H9 (cell line): ENCODE data around the gene ACSL4. TPM values are rescaled to one million over a fixed set of nuclear protein-coding genes. Genes with fewer than 3 reads are reported as not detected.

Experiments
- DNase-seq: peaks from one replicate; pipeline ENCODE4 v3.0.0-alpha.2; 2017
- H2AFZ ChIP-seq: one replicate; pipeline ENCODE4 v1.6.1; 2013; ENCODE audit warnings: mild to moderate bottlenecking, low read length, control low read depth, moderate library complexity
- H2AK5ac ChIP-seq: 2 replicates; pipeline ENCODE4 v1.6.1; 2013; ENCODE audit warnings: low read length, control low read depth, mixed read lengths; ENCODE audit not compliant: insufficient read length
- H2BK120ac ChIP-seq: one replicate; pipeline ENCODE4 v1.6.1; 2013; ENCODE audit warnings: low read depth, mild to moderate bottlenecking, low read length, control low read depth, inconsistent platforms; ENCODE audit not compliant: poor library complexity, severe bottlenecking
- H2BK12ac ChIP-seq: 2 replicates; pipeline ENCODE4 v1.6.1; 2013; ENCODE audit warnings: low read length, control low read depth, mixed read lengths, low read depth; ENCODE audit not compliant: insufficient read length
- H2BK15ac ChIP-seq: 2 replicates; pipeline ENCODE4 v1.6.1; 2013; ENCODE audit warnings: low read depth, low read length, control low read depth
- H2BK20ac ChIP-seq: one replicate; pipeline ENCODE4 v1.6.1; 2013; ENCODE audit warnings: low read depth, mild to moderate bottlenecking, low read length, control low read depth, inconsistent platforms; ENCODE audit not compliant: poor library complexity, severe bottlenecking
- H2BK5ac ChIP-seq: 2 replicates; pipeline ENCODE4 v1.6.1; 2013; ENCODE audit warnings: low read length, control low read depth, mixed read lengths; ENCODE audit not compliant: insufficient read length
- H3K14ac ChIP-seq: 2 replicates; pipeline ENCODE4 v1.6.1; 2013; ENCODE audit warnings: low read length, control low read depth; ENCODE audit not compliant: insufficient read depth
- H3K18ac ChIP-seq: 2 replicates; pipeline ENCODE4 v1.6.1; 2013; ENCODE audit warnings: low read depth, mild to moderate bottlenecking, mixed read lengths, low read length, control low read depth; ENCODE audit not compliant: insufficient read length
- H3K23ac ChIP-seq: 2 replicates; pipeline ENCODE4 v1.6.1; 2013; ENCODE audit warnings: low read length, control low read depth, mixed read lengths, low read depth; ENCODE audit not compliant: insufficient read length
- H3K23me2 ChIP-seq: 2 replicates; pipeline ENCODE4 v1.6.1; 2013; ENCODE audit warnings: low read depth, mild to moderate bottlenecking, mixed read lengths, low read length, control low read depth; ENCODE audit not compliant: insufficient read length, poor library complexity, severe bottlenecking
- H3K27ac ChIP-seq: 2 replicates; pipeline ENCODE4 v1.5.1; 2013; ENCODE audit warnings: low read length, control low read depth, mixed read lengths, low read depth; ENCODE audit not compliant: insufficient read length
- H3K27me3 ChIP-seq: 2 replicates; pipeline ENCODE4 v1.6.1; 2013; ENCODE audit warnings: low read length, control low read depth, inconsistent platforms; ENCODE audit not compliant: insufficient read depth
- H3K4ac ChIP-seq: 2 replicates; pipeline ENCODE4 v1.6.1; 2013; ENCODE audit warnings: low read depth, mild to moderate bottlenecking, control low read depth, inconsistent platforms, low read length, moderate library complexity
- H3K4me1 ChIP-seq: 2 replicates; pipeline ENCODE4 v1.6.1; 2013; ENCODE audit warnings: low read length, control low read depth, inconsistent platforms; ENCODE audit not compliant: insufficient read depth
- H3K4me2 ChIP-seq: 2 replicates; pipeline ENCODE4 v1.6.1; 2013; ENCODE audit warnings: low read length, control low read depth, mixed read lengths; ENCODE audit not compliant: insufficient read length, insufficient read depth
- H3K56ac ChIP-seq: 2 replicates; pipeline ENCODE4 v1.6.1; 2013; ENCODE audit warnings: low read depth, mild to moderate bottlenecking, mixed read lengths, low read length, control low read depth; ENCODE audit not compliant: insufficient read length
- H3K79me1 ChIP-seq: 2 replicates; pipeline ENCODE4 v1.6.1; 2013; ENCODE audit warnings: low read depth, mild to moderate bottlenecking, moderate library complexity, low read length, control low read depth, inconsistent platforms; ENCODE audit not compliant: insufficient read depth, poor library complexity, severe bottlenecking
- H3K79me2 ChIP-seq: 2 replicates; pipeline ENCODE4 v1.6.1; 2013; ENCODE audit warnings: low read length, control low read depth, inconsistent platforms; ENCODE audit not compliant: insufficient read depth
- H3K9ac ChIP-seq: 2 replicates; pipeline ENCODE4 v1.6.1; 2013; ENCODE audit warnings: low read length, control low read depth, mixed read lengths; ENCODE audit not compliant: insufficient read length; ENCODE audit errors: extremely low read depth
- H3K9me3 ChIP-seq: one replicate; pipeline ENCODE4 v1.6.1; 2013; ENCODE audit warnings: low read depth, low read length, inconsistent platforms; ENCODE audit not compliant: control insufficient read depth
- H3T11ph ChIP-seq: one replicate; pipeline ENCODE4 v1.6.1; 2013; ENCODE audit warnings: mild to moderate bottlenecking, low read length, control low read depth, inconsistent platforms
- H4K20me1 ChIP-seq: one replicate; pipeline ENCODE4 v1.6.1; 2013; ENCODE audit not compliant: control insufficient read depth, insufficient read length, insufficient read depth
- H4K5ac ChIP-seq: 2 replicates; pipeline ENCODE4 v1.6.1; 2013; ENCODE audit warnings: low read depth, mild to moderate bottlenecking, mixed read lengths, low read length, control low read depth; ENCODE audit not compliant: insufficient read length
- H4K8ac ChIP-seq: replicated peaks from 2 replicates; pipeline ENCODE4 v1.6.1; 2013; ENCODE audit warnings: low read length, control low read depth, mixed read lengths, low read depth; ENCODE audit not compliant: insufficient read length
- H4K91ac ChIP-seq: 2 replicates; pipeline ENCODE4 v1.6.1; 2013; ENCODE audit warnings: low read depth, mild to moderate bottlenecking, moderate library complexity, mixed read lengths, low read length, control low read depth; ENCODE audit not compliant: insufficient read length
- H3K27ac Mint-ChIP-seq, 3 experiments: 2 replicates in 2 of 3; 3 replicates in 1 of 3; pipeline ENCODE4 v1.8.0; 2020 to 2021; ENCODE audit warnings: mixed read lengths in 3 of 3, mild to moderate bottlenecking in 1 of 3, moderate library complexity in 1 of 3
- H3K27me3 Mint-ChIP-seq: 2 replicates; pipeline ENCODE4 v1.8.0; 2021; ENCODE audit warnings: low read depth, mild to moderate bottlenecking, moderate library complexity, mixed read lengths
- H3K36me3 Mint-ChIP-seq, 3 experiments: 2 replicates in 2 of 3; 3 replicates in 1 of 3; pipeline ENCODE4 v1.8.0; 2020 to 2021; ENCODE audit warnings: low read depth in 3 of 3, mixed read lengths in 3 of 3; ENCODE audit not compliant: insufficient read depth in 1 of 3
- H3K4me1 Mint-ChIP-seq, 2 experiments: 2 replicates each; pipeline ENCODE4 v1.8.0; 2020; ENCODE audit warnings: mixed read lengths in 2 of 2
- H3K4me3 Mint-ChIP-seq, 2 experiments: 2 replicates in 1 of 2; 3 replicates in 1 of 2; pipeline ENCODE4 v1.8.0; 2020 to 2021; ENCODE audit warnings: mild to moderate bottlenecking in 2 of 2, mixed read lengths in 2 of 2, moderate library complexity in 1 of 2
- H3K9me3 Mint-ChIP-seq, 2 experiments: 2 replicates in 1 of 2; 3 replicates in 1 of 2; pipeline ENCODE4 v1.8.0; 2020; ENCODE audit warnings: mild to moderate bottlenecking in 2 of 2, mixed read lengths in 2 of 2, moderate library complexity in 1 of 2
- WGBS: extraction: QIAGEN DNeasy Blood & Tissue Kit; methylation state at CpG from one replicate; pipeline ENCODE4 v1.1.7; 2013; ENCODE audit warnings: missing lambda C conversion rate, low lambda C conversion rate, mixed read lengths; ENCODE audit not compliant: insufficient read length; ENCODE audit errors: extremely low coverage; 5-methylcytosine and 5-hydroxymethylcytosine counted together
- total RNA-seq: library from RNA; stranded (reverse); gene quantifications from 2 replicates; pipeline ENCODE4 v1.2.1, GENCODE V29; 2021
- TF ChIP-seq, protein P1 (sequence below): fragments of 200-600 bp; sonication (generic); conservative IDR thresholded peaks from 3 replicates; pipeline ENCODE4 v1.8.0; 2021; ENCODE audit warnings: antibody characterized with exemption, mild to moderate bottlenecking

Gene ACSL4
- total RNA-seq, 1 experiment from 2014 or later: 41.6 TPM

DNA sequence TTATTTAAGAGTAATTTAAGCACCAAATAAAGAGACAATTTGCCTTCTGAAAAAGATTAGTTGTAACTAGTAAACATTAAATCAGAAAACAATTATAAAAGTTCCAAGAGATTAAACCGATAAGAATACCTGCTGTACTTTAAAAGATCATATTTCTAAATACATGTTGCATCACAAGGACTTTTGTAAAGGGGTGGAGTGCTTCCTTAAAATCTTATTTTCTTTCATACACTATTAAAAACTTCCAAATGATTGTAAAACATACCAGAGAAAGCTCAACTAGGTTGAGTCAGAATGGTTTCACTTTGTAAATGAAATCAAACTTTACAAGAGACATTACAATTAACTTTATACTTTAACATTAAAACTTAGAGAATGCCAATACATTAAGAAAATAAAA lies 41.8 kb downstream of the ACSL4 start:
- H2AFZ ChIP-seq: no peak overlapping the region
- no peak overlapping the region for H3K14ac ChIP-seq
- no peaks in the 10 kb centered on the region; the same call in 1 of the 2 replicates for H3K79me2 ChIP-seq
- H3K4me2 ChIP-seq: no peak overlapping the region
- H2AK5ac ChIP-seq: no peak overlapping the region
- Mint-ChIP-seq H3K9me3 (no peaks in the 10 kb centered on the region), H3K27me3 (no peaks in the 10 kb centered on the region), H3K36me3 (no peaks in the 10 kb centered on the region), H3K4me1 (no peaks in the 10 kb centered on the region), H3K4me3 (no peak overlapping the region), H3K27ac (no peak overlapping the region)
- no peak overlapping the region for H2BK120ac ChIP-seq
- TF ChIP-seq, protein P1, sequence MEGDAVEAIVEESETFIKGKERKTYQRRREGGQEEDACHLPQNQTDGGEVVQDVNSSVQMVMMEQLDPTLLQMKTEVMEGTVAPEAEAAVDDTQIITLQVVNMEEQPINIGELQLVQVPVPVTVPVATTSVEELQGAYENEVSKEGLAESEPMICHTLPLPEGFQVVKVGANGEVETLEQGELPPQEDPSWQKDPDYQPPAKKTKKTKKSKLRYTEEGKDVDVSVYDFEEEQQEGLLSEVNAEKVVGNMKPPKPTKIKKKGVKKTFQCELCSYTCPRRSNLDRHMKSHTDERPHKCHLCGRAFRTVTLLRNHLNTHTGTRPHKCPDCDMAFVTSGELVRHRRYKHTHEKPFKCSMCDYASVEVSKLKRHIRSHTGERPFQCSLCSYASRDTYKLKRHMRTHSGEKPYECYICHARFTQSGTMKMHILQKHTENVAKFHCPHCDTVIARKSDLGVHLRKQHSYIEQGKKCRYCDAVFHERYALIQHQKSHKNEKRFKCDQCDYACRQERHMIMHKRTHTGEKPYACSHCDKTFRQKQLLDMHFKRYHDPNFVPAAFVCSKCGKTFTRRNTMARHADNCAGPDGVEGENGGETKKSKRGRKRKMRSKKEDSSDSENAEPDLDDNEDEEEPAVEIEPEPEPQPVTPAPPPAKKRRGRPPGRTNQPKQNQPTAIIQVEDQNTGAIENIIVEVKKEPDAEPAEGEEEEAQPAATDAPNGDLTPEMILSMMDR: no peak
- no peaks in the 10 kb centered on the region for H3K23me2 ChIP-seq
- H2BK12ac ChIP-seq: no peak overlapping the region
- DNase-seq: no peak
- no peaks in the 10 kb centered on the region for H3K4me1 ChIP-seq
- no peak overlapping the region for H3K4ac ChIP-seq
- H3K23ac ChIP-seq: no peak overlapping the region
- no CpG with 5 or more reads among the region's 1 CpG for WGBS
- no peaks in the 10 kb centered on the region for H4K20me1 ChIP-seq
- no peak overlapping the region for H3T11ph ChIP-seq
- H3K9me3 ChIP-seq: no peaks in the 10 kb centered on the region
- no peak overlapping the region for H3K18ac ChIP-seq
- H3K27me3 ChIP-seq: no peaks in the 10 kb centered on the region
- no peak overlapping the region for H3K56ac ChIP-seq
- H3K27ac ChIP-seq: no peak overlapping the region
- H2BK15ac ChIP-seq: no peak overlapping the region
- H2BK20ac ChIP-seq: no peak overlapping the region
- no peak overlapping the region for H3K9ac ChIP-seq
- H4K5ac ChIP-seq: no peak overlapping the region
- no peak overlapping the region for H4K8ac ChIP-seq
- no peaks in the 10 kb centered on the region for H3K79me1 ChIP-seq
- no peak overlapping the region for H4K91ac ChIP-seq
- no peak overlapping the region for H2BK5ac ChIP-seq
